ENCODE measurements around the gene SNAI3.
A peak's percentile ranks its signal among the peaks of the same experiment; 100 is the strongest.

DNA sequence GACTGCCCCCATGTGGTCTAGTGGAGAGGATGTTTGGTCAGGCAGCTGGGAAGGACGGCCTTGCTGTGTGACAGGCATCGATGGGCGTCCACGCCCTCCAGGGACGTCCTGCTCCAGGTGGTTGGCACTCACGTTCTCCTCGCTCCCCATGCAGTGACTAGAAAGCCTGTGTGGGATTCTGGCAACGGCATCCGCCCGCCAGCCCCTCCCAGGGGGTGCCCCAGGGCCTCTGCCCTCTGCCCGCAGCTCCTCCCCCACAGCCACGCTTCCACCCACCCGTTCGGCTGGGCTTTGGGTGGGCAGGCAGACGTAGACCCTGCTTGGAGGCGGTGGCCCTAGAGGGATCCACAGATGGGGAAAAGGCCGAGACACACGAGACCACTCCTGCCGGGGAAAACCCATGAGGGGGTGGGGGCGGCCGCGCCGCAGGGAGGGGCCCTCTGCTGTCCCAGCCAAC, 52.6 kb downstream of the SNAI3 start:
- TF ChIP-seq, protein P1, sequence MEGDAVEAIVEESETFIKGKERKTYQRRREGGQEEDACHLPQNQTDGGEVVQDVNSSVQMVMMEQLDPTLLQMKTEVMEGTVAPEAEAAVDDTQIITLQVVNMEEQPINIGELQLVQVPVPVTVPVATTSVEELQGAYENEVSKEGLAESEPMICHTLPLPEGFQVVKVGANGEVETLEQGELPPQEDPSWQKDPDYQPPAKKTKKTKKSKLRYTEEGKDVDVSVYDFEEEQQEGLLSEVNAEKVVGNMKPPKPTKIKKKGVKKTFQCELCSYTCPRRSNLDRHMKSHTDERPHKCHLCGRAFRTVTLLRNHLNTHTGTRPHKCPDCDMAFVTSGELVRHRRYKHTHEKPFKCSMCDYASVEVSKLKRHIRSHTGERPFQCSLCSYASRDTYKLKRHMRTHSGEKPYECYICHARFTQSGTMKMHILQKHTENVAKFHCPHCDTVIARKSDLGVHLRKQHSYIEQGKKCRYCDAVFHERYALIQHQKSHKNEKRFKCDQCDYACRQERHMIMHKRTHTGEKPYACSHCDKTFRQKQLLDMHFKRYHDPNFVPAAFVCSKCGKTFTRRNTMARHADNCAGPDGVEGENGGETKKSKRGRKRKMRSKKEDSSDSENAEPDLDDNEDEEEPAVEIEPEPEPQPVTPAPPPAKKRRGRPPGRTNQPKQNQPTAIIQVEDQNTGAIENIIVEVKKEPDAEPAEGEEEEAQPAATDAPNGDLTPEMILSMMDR (IDR thresholded peaks at IDR 0.05): peak in 1 of 6 experiments; percentile 37
- TF ChIP-seq POLR2A (IDR thresholded peaks at IDR 0.05): no peak

Data from thyroid gland (tissue), 4 donors.